GM23248 (cell line): Measurements from ENCODE around the gene RNU1-4.
"Not testable (repeated sequence)": the region's sequence is repeated elsewhere in the genome, so short reads cannot be mapped to it uniquely, and the experiment has no call there.

ENCODE experiments used
- EZH2 ChIP-seq: fragments of 200-600 bp; sonication (generic); IDR thresholded peaks from 2 replicates; pipeline ENCODE4 v1.6.1; 2018; ENCODE audit warnings: antibody characterized with exemption, mild to moderate bottlenecking; ENCODE audit not compliant: insufficient read depth, poor library complexity, severe bottlenecking
- EZH2phosphoT487 ChIP-seq: fragments of 200-600 bp; sonication (generic); IDR thresholded peaks from 2 replicates; pipeline ENCODE4 v1.6.1; 2018; ENCODE audit warnings: antibody characterized with exemption, moderate library complexity, mild to moderate bottlenecking, low read depth; ENCODE audit not compliant: insufficient read depth

DNA sequence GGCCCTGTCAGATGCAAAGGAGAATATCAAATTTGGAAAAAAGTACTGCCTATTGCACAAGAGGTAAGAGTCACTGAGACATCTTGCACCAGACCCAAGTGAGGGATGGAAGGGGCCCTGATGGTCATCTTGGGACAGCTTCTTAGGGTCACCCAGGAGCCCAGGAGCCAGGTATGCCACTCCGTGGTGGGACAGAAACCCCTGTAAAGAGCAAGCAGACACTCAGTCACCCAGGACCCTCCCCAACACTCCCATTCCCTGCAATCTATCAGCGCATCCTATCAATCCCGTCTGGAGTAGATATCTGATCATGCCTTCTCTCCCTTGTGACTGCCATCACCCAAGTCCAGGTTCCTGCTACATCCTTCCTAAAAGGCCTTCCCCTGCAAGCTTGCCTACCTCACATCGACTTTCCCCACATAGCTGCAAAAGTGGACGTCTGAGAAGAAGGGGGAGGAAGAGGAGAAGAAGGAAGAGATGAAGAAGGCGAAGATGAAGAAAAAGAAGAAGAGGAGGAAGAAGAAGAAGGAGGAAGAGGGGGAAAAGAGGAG is 30.7 kb downstream of the RNU1-4 start:
- TF ChIP-seq EZH2phosphoT487, EZH2: not testable (repeated sequence)
